Cardiac muscle cell (in vitro differentiated cells and primary cell): ENCODE measurements around the gene PLXNB3. TPM values are rescaled to one million over a fixed set of nuclear protein-coding genes. Genes with fewer than 3 reads are reported as not detected.
"Not testable (repeated sequence)": the region's sequence is repeated elsewhere in the genome, so short reads cannot be mapped to it uniquely, and the experiment has no call there.

Experiments
- DNase-seq, 2 donors: peaks; one replicate each; pipeline versions ENCODE4 v3.0.0 to v3.0.0-alpha.2; 2010 to 2017; ENCODE audit warnings: low read depth in 1 of 2, low spot score in 1 of 2
- H3K27ac ChIP-seq: fragments of 200-600 bp; sonication (generic); 2 replicates; pipeline ENCODE4 v1.5.1; 2016
- H3K27me3 ChIP-seq: fragments of 200-600 bp; sonication (generic); 2 replicates; pipeline ENCODE4 v1.6.0; 2016; ENCODE audit warnings: control low read depth
- H3K36me3 ChIP-seq: fragments of 200-600 bp; sonication (generic); 2 replicates; pipeline ENCODE4 v1.5.1; 2016; ENCODE audit warnings: control low read depth
- H3K4me1 ChIP-seq: fragments of 200-600 bp; sonication (generic); 2 replicates; pipeline ENCODE4 v1.8.1; 2017; ENCODE audit warnings: low read depth, mild to moderate bottlenecking, mixed run types
- H3K4me3 ChIP-seq: fragments of 200-600 bp; sonication (generic); 2 replicates; pipeline ENCODE4 v1.5.1; 2016; ENCODE audit warnings: mild to moderate bottlenecking
- H3K9me3 ChIP-seq: fragments of 200-600 bp; sonication (generic); 2 replicates; pipeline ENCODE4 v1.5.1; 2017; ENCODE audit warnings: low read depth, mild to moderate bottlenecking, control low read depth
- polyA plus RNA-seq: library from polyadenylated mRNA; unstranded; fragments of >200 nt; fragmentation: Nextera tagmentation; extraction: Ambion mirVana; gene quantifications from 2 replicates; pipeline ENCODE4 v1.2.1, GENCODE V29; 2016
- total RNA-seq: library from RNA; depleted of rRNA; stranded (reverse); fragments of >200 nt; gene quantifications from 2 replicates; pipeline ENCODE4 v1.2.3, GENCODE V29; 2016
- TF ChIP-seq, protein P1 (sequence below): IDR thresholded peaks from 2 replicates; pipeline ENCODE4 v1.5.1; 2012; ENCODE audit warnings: low read depth, mild to moderate bottlenecking, low read length

The PLXNB3 gene
- total and polyA plus RNA-seq, 2 experiments from 2014 or later: 0.48 to 1.4 TPM

- TF ChIP-seq, protein P1, sequence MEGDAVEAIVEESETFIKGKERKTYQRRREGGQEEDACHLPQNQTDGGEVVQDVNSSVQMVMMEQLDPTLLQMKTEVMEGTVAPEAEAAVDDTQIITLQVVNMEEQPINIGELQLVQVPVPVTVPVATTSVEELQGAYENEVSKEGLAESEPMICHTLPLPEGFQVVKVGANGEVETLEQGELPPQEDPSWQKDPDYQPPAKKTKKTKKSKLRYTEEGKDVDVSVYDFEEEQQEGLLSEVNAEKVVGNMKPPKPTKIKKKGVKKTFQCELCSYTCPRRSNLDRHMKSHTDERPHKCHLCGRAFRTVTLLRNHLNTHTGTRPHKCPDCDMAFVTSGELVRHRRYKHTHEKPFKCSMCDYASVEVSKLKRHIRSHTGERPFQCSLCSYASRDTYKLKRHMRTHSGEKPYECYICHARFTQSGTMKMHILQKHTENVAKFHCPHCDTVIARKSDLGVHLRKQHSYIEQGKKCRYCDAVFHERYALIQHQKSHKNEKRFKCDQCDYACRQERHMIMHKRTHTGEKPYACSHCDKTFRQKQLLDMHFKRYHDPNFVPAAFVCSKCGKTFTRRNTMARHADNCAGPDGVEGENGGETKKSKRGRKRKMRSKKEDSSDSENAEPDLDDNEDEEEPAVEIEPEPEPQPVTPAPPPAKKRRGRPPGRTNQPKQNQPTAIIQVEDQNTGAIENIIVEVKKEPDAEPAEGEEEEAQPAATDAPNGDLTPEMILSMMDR: no peak
- Histone ChIP-seq H3K4me1 (no peaks in the 10 kb centered on the region), H3K9me3 (no peaks in the 10 kb centered on the region), H3K27me3 (no peaks in the 10 kb centered on the region), H3K27ac (no peak overlapping the region), H3K36me3 (no peaks in the 10 kb centered on the region), H3K4me3 (no peak overlapping the region)
- DNase-seq: no peak
Measured at GRCh38 chrX:153813161-153813560, 49.1 kb downstream of the PLXNB3 start.

GRCh38 chrX:153814591-153815315 lies 50.7 kb downstream of the PLXNB3 start:
- Histone ChIP-seq H3K4me1 (no peaks in the 10 kb centered on the region), H3K9me3 (no peaks in the 10 kb centered on the region), H3K27ac (no peak overlapping the region), H3K27me3 (no peaks in the 10 kb centered on the region), H3K36me3 (no peaks in the 10 kb centered on the region), H3K4me3 (no peak overlapping the region)
- TF ChIP-seq, protein P1: no peak
- DNase-seq: no peak

GRCh38 chrX:153816831-153817690 lies 53.0 kb downstream of the PLXNB3 start:
- peak in 1 of 2 donors; percentile 6 for DNase-seq
- TF ChIP-seq, protein P1: no peak
- Histone ChIP-seq H3K36me3 (no peaks in the 10 kb centered on the region), H3K4me1 (no peaks in the 10 kb centered on the region), H3K27ac (no peak overlapping the region), H3K9me3 (no peaks in the 10 kb centered on the region), H3K4me3 (no peak overlapping the region), H3K27me3 (no peaks in the 10 kb centered on the region)

DNA sequence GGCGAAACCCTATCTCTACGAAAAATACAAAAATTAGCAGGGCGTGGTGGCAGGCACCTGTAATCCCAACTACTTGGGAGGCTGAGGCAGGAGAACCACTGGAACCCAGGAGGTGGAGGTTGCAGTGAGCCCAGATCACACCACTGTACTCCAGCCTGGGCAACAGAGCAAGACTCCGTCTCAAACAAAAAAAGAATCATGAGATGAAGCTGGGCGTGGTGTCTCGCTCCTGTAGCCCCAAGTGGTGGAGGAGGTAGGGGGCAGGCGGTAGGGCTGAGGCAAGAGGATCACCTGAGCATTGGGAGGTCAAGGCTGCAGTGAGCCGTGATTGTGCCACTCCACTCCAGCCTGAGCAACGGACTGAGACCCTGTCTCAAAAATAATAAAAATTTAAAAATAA lies 54.0 kb downstream of the PLXNB3 start:
- H3K27me3 ChIP-seq, H3K9me3 ChIP-seq, H3K27ac ChIP-seq, H3K36me3 ChIP-seq, H3K4me1 ChIP-seq, H3K4me3 ChIP-seq, DNase-seq: not testable (repeated sequence)

DNA sequence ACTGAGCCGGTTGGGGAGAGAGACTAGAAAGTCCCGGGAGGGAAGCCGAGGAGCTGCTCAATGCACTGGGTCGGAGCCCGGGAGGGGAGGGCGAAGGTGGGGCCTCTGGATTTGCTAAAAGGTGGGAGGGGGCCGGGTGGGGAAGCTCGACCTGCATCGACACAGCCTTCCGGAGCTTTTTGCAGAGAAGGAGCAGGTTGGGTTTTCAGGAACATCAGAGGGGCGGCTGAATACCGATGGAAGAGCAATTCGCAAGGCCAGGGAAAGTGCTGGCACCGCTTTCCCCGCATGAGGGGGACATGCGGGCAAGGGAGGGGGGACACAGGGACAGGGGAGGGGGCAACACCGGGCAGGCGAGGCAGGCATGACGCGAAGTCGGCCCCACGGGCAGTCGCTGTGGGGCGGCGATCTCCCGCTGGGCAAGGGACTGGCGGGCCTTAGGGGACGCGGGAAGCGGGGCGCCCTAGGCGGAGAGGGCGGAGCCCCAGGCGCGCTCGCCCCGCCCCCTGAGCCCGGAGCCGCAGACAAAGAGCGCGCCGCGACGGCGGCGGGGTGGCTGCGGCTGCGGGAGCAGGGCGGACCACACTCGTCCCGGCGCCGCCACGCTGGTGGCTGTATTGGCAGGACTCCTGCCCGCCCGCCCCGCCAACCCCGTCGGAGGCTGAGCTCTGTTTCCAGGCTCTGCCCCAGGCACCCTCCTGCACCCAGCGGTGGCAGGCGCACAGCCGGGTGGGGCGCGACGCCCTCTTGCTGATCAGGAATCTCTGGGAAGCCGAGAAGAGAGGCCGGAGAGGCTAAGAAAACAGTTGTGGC lies 54.7 kb downstream of the PLXNB3 start:
- peak overlapping the region; percentile 25 for H3K4me3 ChIP-seq
- TF ChIP-seq, protein P1: no peak
- H3K9me3 ChIP-seq: no peaks in the 10 kb centered on the region
- no peaks in the 10 kb centered on the region for H3K4me1 ChIP-seq
- H3K27me3 ChIP-seq: no peaks in the 10 kb centered on the region
- no peaks in the 10 kb centered on the region for H3K36me3 ChIP-seq
- no peak overlapping the region for H3K27ac ChIP-seq
- peak; percentile 12 to 70 for DNase-seq
